HCT116 (cell line): ENCODE results near the gene FAM204A. TPM values are rescaled to one million over a fixed set of nuclear protein-coding genes. Genes with fewer than 3 reads are reported as not detected.

Source experiments
- ATAC-seq: fragments of 200-7000 bp; cut with Tn5 transposase; 2 replicates; pipeline ENCODE4 v1.9.1; 2020; ENCODE audit warnings: mild to moderate bottlenecking, moderate library complexity
- BruUV-seq: library from RNA; stranded (reverse); fragments of 400-500 nt; replicated peaks from 2 replicates; lab custom pipeline; 2021; lab: Mats Ljungman, UMichigan
- CTCF ChIA-PET: fragments of 300-600 bp; sonication (Branson Sonifier 250); formaldehyde crosslinking; loops from one replicate; lab custom pipeline; 2021; ENCODE audit warnings: antibody characterized with exemption; lab: Charles Lee
- POLR2A ChIA-PET: fragments of 300-600, 350-600 bp; sonication (Branson Sonifier 250); formaldehyde crosslinking; loops from one replicate; lab custom pipeline; 2021; ENCODE audit warnings: antibody characterized with exemption; lab: Charles Lee
- RAD21 ChIA-PET, 2 experiments: fragments of 300-600 bp; sonication (Branson Sonifier 250); formaldehyde crosslinking; loops; one replicate each; lab custom pipeline; 2023; ENCODE audit warnings: low total read pairs in 2 of 2; ENCODE audit not compliant: uncharacterized antibody in 2 of 2, unreplicated experiment in 2 of 2, low non-redundant PET in 1 of 2; lab: Charles Lee
- DNase-seq: peaks from one replicate; pipeline ENCODE4 v3.0.0-alpha.2; 2010; ENCODE audit warnings: low read depth, low spot score
- H2AFZ ChIP-seq: fragments of 200-600 bp; shearing (Covaris generic), sonication (generic); 2 replicates; pipeline ENCODE4 v1.6.1; 2017; ENCODE audit warnings: low read depth, mixed run types, mixed read lengths, antibody characterized with exemption, low read length; ENCODE audit not compliant: poor library complexity, severe bottlenecking
- H3K27ac ChIP-seq: 2 replicates; pipeline ENCODE4 v1.5.1; 2012; ENCODE audit warnings: low read depth, low read length
- H3K27me3 ChIP-seq: fragments of 200-600 bp; sonication (generic); 2 replicates; pipeline ENCODE4 v1.6.1; 2016; ENCODE audit warnings: mixed run types, low read length, mixed read lengths; ENCODE audit not compliant: insufficient read depth
- H3K36me3 ChIP-seq, 2 experiments: fragments of 200-500 bp in 1 of 2; fragments of 200-600 bp in 1 of 2; sonication (Bioruptor generic) in 1 of 2; sonication (generic) in 1 of 2; 2 replicates each; pipeline versions ENCODE4 v1.5.1 to v1.6.1; 2014 to 2016; ENCODE audit warnings: low read length in 2 of 2, inconsistent platforms in 1 of 2, mixed read lengths in 1 of 2, mixed run types in 1 of 2; ENCODE audit not compliant: insufficient read depth in 2 of 2, control insufficient read depth in 1 of 2
- H3K4me1 ChIP-seq, 2 experiments: fragments of 200-600 bp in 1 of 2; sonication (generic) in 1 of 2; 2 replicates each; pipeline versions ENCODE4 v1.5.1 to v1.6.1; 2012 to 2017; ENCODE audit warnings: low read length in 2 of 2, inconsistent platforms in 1 of 2, mild to moderate bottlenecking in 1 of 2, mixed read lengths in 1 of 2, mixed run types in 1 of 2, moderate library complexity in 1 of 2; ENCODE audit not compliant: insufficient read depth in 2 of 2, control insufficient read depth in 1 of 2
- H3K4me2 ChIP-seq: fragments of 200-600 bp; sonication (generic); 2 replicates; pipeline ENCODE4 v1.6.1; 2017; ENCODE audit warnings: mixed run types, low read length, mixed read lengths
- H3K4me3 ChIP-seq, 2 experiments: fragments of 200-600 bp in 1 of 2; sonication (generic) in 1 of 2; replicated peaks in 1 of 2; 2 replicates each; pipeline ENCODE4 v1.5.1; 2011 to 2016; ENCODE audit warnings: low read length in 2 of 2, control low read depth in 1 of 2, low read depth in 1 of 2, mild to moderate bottlenecking in 1 of 2, mixed read lengths in 1 of 2, mixed run types in 1 of 2
- H3K79me2 ChIP-seq: fragments of 200-600 bp; sonication (generic); 2 replicates; pipeline ENCODE4 v1.6.1; 2017; ENCODE audit warnings: mild to moderate bottlenecking, mixed run types, low read length, moderate library complexity, mixed read lengths; ENCODE audit not compliant: insufficient read depth
- H3K9ac ChIP-seq: fragments of 200-600 bp; sonication (generic); 2 replicates; pipeline ENCODE4 v1.6.1; 2016; ENCODE audit warnings: low read length, mixed read lengths
- H3K9me2 ChIP-seq: fragments of 200-600 bp; sonication (generic), shearing (Covaris generic); 2 replicates; pipeline ENCODE4 v1.6.1; 2017; ENCODE audit warnings: mixed run types, mild to moderate bottlenecking, moderate library complexity; ENCODE audit not compliant: insufficient read depth
- H3K9me3 ChIP-seq, 2 experiments: fragments of 200-500 bp in 1 of 2; fragments of 200-600 bp in 1 of 2; sonication (Bioruptor generic) in 1 of 2; sonication (generic) in 1 of 2; 2 replicates each; pipeline ENCODE4 v1.6.1; 2014 to 2017; ENCODE audit warnings: low read length in 2 of 2, mixed read lengths in 2 of 2, inconsistent platforms in 1 of 2, low read depth in 1 of 2, mild to moderate bottlenecking in 1 of 2, mixed run types in 1 of 2, moderate library complexity in 1 of 2; ENCODE audit not compliant: control insufficient read depth in 1 of 2, insufficient read depth in 1 of 2
- H4K20me1 ChIP-seq: fragments of 200-600 bp; sonication (generic), shearing (Covaris generic); 2 replicates; pipeline ENCODE4 v1.6.1; 2017; ENCODE audit warnings: mixed run types, mild to moderate bottlenecking, moderate library complexity; ENCODE audit not compliant: insufficient read depth
- ATF3 ChIP-seq: IDR thresholded peaks from 2 replicates; pipeline ENCODE4 v1.6.1; 2012
- ELF1 ChIP-seq: IDR thresholded peaks from 2 replicates; pipeline ENCODE4 v1.6.1; 2012; ENCODE audit warnings: low read depth, borderline replicate concordance
- JUND ChIP-seq: IDR thresholded peaks from 2 replicates; pipeline ENCODE4 v1.6.1; 2012
- POLR2AphosphoS5 ChIP-seq: IDR thresholded peaks from 2 replicates; pipeline ENCODE4 v1.6.1; 2011; ENCODE audit warnings: mild to moderate bottlenecking, low read depth, low read length, moderate library complexity
- REST ChIP-seq: IDR thresholded peaks from 2 replicates; pipeline ENCODE4 v1.6.1; 2012; ENCODE audit warnings: low read depth
- SP1 ChIP-seq: IDR thresholded peaks from 2 replicates; pipeline ENCODE4 v1.6.1; 2012; ENCODE audit warnings: low read depth
- YY1 ChIP-seq: IDR thresholded peaks from 2 replicates; pipeline ENCODE4 v1.6.1; 2011; ENCODE audit warnings: low read length, low read depth, moderate library complexity, mild to moderate bottlenecking; ENCODE audit not compliant: insufficient replicate concordance; ENCODE audit errors: extremely low read depth
- intact Hi-C: fragments of 100-400 bp; cut with micrococcal nuclease; formaldehyde crosslinking; loops from 2 replicates; pipeline ENCODE4 v1.10.0; 2022
- total RNA-seq: library from RNA; stranded (reverse); gene quantifications from one replicate; pipeline ENCODE4 v1.2.1, GENCODE V29; 2021; ENCODE audit not compliant: unreplicated experiment

FAM204A gene
- total RNA-seq, 1 experiment from 2014 or later: 79.5 TPM

GRCh38 chr10:118370499-118370898, 28.4 kb upstream of the FAM204A start:
- Histone ChIP-seq H3K9me3 (peaks cover 0 to 3% of the 10 kb centered on the region in 2 experiments; a peak in 1 of 4 replicates), H2AFZ (no peak overlapping the region), H3K36me3 (no peaks in the 10 kb centered on the region), H3K9ac (no peak overlapping the region), H3K27ac (no peak overlapping the region), H3K79me2 (no peaks in the 10 kb centered on the region), H4K20me1 (no peaks in the 10 kb centered on the region), H3K4me1 (peaks cover 0 to 14% of the 10 kb centered on the region in 2 experiments; a peak in 2 of 4 replicates), H3K4me2 (no peak overlapping the region), H3K4me3 (no peak overlapping the region), H3K9me2 (no peaks in the 10 kb centered on the region), H3K27me3 (no peaks in the 10 kb centered on the region)
- no peak for DNase-seq
- ATAC-seq: no peak
- intact Hi-C loops: no loop called here
- ChIA-PET RAD21 (no interaction called here), CTCF (no interaction called here), POLR2A (no interaction called here)
- TF ChIP-seq SP1 (no peak), POLR2AphosphoS5 (no peak), REST (no peak), ELF1 (no peak), JUND (no peak), ATF3 (no peak), YY1 (no peak)
- BruUV-seq: no TSS peak
